HepG2 (cell line): ENCODE measurements around the gene KRT7.

Source experiments
- GPBP1L1 ChIP-seq: sonication (generic); formaldehyde crosslinking; IDR thresholded peaks from 2 replicates; pipeline ENCODE4 v1.5.0; 2020; ENCODE audit warnings: mild to moderate bottlenecking, missing genetic modification reagents
- HOXA9 ChIP-seq: sonication (generic); formaldehyde crosslinking; IDR thresholded peaks from 2 replicates; pipeline ENCODE4 v1.8.1; 2022; ENCODE audit warnings: missing genetic modification reagents, mild to moderate bottlenecking, moderate library complexity, borderline replicate concordance
- IKZF1 ChIP-seq: fragments of 450-650 bp; IDR thresholded peaks from 2 replicates; pipeline ENCODE4 v1.7.1; 2016
- POLR2A ChIP-seq, 2 experiments: IDR thresholded peaks; 2 replicates each; pipeline ENCODE4 v1.6.1; 2011; ENCODE audit warnings: low read depth in 2 of 2, low read length in 2 of 2, mild to moderate bottlenecking in 1 of 2, moderate library complexity in 1 of 2; ENCODE audit not compliant: insufficient read depth in 1 of 2
- RFX5 ChIP-seq: IDR thresholded peaks from 2 replicates; pipeline ENCODE4 v1.6.1; 2011; ENCODE audit warnings: low read depth, low read length, improper control_type of control experiment
- YY1 ChIP-seq: IDR thresholded peaks from 2 replicates; pipeline ENCODE4 v1.6.1; 2011; ENCODE audit warnings: low read length, low read depth, moderate library complexity, mild to moderate bottlenecking; ENCODE audit not compliant: insufficient read depth, insufficient replicate concordance
- ZFP36 ChIP-seq: fragments of 150-350 bp; IDR thresholded peaks from 2 replicates; pipeline ENCODE4 v1.6.1; 2018; ENCODE audit warnings: borderline replicate concordance, low read length, low read depth; ENCODE audit not compliant: partially characterized antibody
- ZNF274 ChIP-seq: sonication (generic); formaldehyde crosslinking; IDR thresholded peaks from 2 replicates; pipeline ENCODE4 v1.5.1; 2020; ENCODE audit warnings: mild to moderate bottlenecking, missing genetic modification reagents
- ZNF569 ChIP-seq: sonication (generic); formaldehyde crosslinking; IDR thresholded peaks from 2 replicates; pipeline ENCODE4 v1.5.0; 2020; ENCODE audit warnings: mild to moderate bottlenecking, missing genetic modification reagents, moderate library complexity, borderline replicate concordance
- TF ChIP-seq, protein P1 (sequence below): sonication (generic); formaldehyde crosslinking; IDR thresholded peaks from 2 replicates; pipeline ENCODE4 v1.5.1; 2020; ENCODE audit warnings: mild to moderate bottlenecking, missing genetic modification reagents, moderate library complexity
- TF ChIP-seq, protein P2 (sequence below): sonication (generic); formaldehyde crosslinking; IDR thresholded peaks from 2 replicates; pipeline ENCODE4 v1.8.0; 2022; ENCODE audit warnings: missing genetic modification reagents, mild to moderate bottlenecking, moderate library complexity, borderline replicate concordance

- TF ChIP-seq ZFP36: no peak
- TF ChIP-seq YY1: no peak
- TF ChIP-seq GPBP1L1 (CRISPR knock-in tag): no peak
- no peak for TF ChIP-seq RFX5
- TF ChIP-seq HOXA9: no peak
- TF ChIP-seq, protein P1, sequence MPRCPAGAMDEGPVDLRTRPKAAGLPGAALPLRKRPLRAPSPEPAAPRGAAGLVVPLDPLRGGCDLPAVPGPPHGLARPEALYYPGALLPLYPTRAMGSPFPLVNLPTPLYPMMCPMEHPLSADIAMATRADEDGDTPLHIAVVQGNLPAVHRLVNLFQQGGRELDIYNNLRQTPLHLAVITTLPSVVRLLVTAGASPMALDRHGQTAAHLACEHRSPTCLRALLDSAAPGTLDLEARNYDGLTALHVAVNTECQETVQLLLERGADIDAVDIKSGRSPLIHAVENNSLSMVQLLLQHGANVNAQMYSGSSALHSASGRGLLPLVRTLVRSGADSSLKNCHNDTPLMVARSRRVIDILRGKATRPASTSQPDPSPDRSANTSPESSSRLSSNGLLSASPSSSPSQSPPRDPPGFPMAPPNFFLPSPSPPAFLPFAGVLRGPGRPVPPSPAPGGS (CRISPR knock-in tag): no peak
- no peak for TF ChIP-seq POLR2A (IDR thresholded peaks at IDR 0.05; ENCODE audit: insufficient read depth in 1 of 2, low read depth in 2 of 2, low read length in 2 of 2)
- TF ChIP-seq IKZF1: no peak
- TF ChIP-seq ZNF569 (CRISPR knock-in tag): no peak
- TF ChIP-seq ZNF274 (CRISPR knock-in tag): no peak
- TF ChIP-seq, protein P2, sequence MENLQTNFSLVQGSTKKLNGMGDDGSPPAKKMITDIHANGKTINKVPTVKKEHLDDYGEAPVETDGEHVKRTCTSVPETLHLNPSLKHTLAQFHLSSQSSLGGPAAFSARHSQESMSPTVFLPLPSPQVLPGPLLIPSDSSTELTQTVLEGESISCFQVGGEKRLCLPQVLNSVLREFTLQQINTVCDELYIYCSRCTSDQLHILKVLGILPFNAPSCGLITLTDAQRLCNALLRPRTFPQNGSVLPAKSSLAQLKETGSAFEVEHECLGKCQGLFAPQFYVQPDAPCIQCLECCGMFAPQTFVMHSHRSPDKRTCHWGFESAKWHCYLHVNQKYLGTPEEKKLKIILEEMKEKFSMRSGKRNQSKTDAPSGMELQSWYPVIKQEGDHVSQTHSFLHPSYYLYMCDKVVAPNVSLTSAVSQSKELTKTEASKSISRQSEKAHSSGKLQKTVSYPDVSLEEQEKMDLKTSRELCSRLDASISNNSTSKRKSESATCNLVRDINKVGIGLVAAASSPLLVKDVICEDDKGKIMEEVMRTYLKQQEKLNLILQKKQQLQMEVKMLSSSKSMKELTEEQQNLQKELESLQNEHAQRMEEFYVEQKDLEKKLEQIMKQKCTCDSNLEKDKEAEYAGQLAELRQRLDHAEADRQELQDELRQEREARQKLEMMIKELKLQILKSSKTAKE: no peak
Measured at GRCh38 chr12:52213564-52214420, 19.3 kb upstream of the KRT7 start.
